HG03039 (cell line): ENCODE data around the gene HMCES.

ENCODE experiments used
- ATAC-seq: cut with Tn5 transposase; IDR thresholded peaks from one replicate; pipeline ENCODE4 v1.9.1; 2021; ENCODE audit warnings: mild to moderate bottlenecking, moderate library complexity; ENCODE audit not compliant: unreplicated experiment

Gene HMCES

DNA sequence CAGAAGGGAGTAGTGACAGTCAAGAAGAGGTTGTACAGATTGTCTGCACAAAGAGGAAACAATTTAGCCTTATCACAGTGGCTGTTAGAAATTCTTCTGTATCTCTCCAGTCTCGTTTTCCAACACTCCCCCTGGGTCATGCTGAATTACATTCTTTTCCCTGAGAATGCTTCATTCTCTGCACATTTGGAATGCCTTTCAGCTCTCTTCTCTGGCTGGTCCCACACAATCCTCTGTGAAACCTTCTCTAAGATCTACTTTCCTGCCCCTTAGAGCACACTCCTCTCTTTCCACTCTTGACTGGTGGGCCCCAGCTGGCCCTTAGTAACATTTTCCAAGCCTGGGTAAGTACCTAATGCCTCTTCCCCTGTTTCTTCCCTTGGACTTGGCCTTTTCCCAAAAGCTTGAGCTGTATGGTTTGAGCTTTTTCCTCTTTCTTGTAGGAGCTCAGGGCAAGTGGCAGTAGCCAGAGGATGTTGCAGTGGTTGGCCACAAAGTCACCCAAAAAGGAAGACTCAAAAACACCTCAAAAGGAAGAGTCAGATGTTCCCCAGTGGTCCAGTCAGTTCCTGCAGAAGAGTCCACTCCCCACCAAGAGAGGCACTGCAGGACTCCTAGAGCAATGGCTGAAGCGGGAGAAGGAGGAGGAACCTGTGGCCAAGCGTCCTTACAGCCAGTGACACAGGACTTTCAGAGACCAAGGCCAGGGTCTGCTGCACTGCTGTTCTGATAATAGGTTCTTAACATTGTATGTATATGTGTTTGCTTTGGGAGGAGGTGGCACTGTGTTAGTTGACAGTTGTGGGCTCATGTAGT lies 25.7 kb downstream of the HMCES start:
- ATAC-seq: no peak

DNA sequence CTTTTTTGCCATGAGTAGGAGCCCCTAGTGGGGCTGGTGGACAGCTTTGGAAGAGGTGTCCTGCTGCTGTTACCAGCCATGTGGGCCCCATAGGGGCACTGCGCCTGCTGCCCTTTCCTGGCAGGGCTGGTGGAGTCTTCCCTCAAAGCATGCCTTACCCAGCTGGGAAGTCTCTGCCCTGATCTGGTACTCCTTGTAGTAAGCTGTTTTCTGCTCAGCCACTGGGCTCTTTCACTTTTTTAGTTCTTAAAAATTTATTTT lies 26.2 kb downstream of the HMCES start:
- ATAC-seq: no peak

DNA sequence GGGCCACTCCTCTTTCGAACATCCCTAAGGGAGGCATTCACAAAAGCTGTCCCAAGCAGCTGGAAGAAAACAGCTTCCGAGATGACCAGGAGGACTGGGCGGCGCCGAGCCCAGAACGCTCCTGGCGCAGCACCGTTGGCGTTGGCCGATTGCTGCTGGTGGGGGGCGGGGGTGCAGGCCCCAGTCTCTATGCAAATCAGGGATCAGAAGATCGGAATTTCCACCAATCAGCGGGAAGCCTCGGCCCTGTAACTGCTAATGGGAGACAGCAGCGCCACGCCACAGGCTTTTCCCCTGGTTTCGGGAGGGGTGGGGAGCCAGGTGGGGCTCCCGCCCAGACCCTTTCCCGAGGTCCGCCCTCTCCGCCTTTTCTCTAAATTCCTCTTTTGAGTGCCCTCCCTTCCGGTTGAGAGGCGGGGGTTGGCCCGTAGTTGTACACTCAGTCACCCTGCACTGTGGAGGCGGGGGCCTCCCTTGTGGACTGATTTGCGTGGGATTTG lies 27.0 kb downstream of the HMCES start:
- ATAC-seq: peak; percentile 40

DNA sequence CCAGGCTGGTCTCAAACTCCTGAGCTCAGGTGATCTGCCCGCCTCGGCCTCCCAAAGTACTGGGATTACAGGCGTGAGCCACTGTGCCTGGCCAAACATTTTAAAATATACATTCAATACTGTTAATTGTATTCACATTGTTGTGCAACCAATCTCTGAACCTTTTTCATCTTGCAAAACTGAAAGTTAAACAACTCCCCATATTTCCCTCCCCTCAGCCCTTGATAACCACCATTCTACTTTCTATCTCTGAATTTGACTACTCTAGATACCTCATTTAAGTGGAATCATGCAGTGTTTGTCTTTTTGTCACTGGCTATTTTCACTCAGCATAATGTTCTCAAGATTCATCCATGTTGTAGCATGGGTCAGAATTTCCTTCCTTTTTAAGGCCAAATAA lies 30.0 kb downstream of the HMCES start:
- ATAC-seq: no peak

DNA sequence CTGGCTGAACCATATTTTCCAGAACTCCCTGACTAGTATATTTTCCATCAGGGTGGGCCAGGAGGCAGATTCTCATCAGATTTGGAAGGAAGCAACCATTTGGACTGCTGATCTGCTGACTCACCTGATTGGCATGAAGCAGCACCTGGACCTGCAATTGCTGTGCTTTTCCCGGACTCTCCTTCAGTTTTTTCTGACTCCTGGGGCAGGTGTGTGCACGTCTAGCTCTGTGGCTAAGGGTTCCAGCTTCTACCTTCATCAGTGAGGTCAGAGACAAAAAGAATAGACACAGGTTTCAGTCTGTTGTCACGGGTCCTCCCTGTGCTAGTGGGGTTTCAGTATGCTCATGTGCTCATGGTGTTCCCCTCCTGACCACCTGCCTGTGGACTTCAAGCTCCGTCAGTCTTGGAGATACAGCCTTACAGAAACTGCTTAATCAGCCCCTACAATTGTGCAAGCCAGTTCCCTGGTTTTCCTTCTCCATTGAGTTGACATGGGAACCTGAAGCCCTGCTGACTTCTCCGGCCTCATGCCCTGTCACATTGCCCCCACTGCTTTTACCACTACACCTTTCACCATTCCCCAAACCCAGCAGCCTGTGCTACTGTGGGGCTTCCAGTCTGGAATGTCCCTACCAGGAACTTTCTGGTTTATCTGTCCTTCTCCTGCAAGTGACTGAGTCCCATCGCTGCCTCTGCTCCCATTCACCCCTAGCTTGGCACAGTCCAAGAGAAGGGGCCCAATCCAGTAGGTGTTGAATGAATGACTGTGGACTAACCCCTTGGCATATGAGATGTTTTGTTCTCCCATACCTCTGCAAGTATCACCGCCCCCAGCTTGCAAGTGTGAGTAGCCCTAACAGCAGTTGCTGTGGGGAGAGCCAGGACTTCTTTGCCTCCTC lies 31.7 kb downstream of the HMCES start:
- no peak for ATAC-seq

DNA sequence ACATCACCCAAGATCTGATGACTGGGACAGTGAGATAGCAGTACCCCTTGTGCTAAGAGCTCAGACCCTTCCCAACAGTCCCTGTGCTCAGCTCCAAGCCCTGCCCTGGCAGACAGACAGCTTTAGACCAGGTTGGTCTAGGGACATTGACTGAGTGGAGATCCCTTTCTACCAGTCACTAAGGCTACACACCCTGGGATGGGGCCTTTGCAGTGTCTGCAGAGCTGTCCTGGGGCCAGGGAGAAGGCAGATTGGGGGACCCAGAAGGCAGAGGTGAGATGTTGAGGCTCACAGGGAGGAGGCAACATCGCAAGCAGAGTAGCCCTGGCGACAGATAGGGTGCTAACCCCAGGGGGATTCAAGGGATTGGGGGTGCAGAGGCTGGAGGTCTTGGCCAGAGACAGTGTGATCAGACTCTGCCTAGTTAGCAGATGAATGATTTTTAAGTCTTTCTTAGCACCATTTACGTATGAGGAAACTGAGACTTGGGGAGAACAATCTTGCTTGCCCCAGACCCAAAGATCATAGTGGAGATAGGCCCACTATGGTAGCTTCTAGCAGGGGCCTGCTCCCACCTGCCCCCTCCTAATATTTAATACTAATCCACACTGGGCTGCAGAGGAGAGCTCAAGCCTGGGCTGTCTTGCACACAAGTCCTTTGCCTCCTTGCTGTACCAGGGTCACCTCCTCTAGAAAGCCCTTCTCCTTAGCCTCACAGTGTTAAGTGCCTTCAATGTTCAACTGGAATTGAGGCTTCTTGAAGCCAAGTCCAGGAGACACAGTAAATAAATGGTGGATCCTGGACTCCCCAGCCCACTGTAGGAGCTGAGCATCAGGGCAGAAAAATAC lies 32.6 kb downstream of the HMCES start:
- no peak for ATAC-seq

DNA sequence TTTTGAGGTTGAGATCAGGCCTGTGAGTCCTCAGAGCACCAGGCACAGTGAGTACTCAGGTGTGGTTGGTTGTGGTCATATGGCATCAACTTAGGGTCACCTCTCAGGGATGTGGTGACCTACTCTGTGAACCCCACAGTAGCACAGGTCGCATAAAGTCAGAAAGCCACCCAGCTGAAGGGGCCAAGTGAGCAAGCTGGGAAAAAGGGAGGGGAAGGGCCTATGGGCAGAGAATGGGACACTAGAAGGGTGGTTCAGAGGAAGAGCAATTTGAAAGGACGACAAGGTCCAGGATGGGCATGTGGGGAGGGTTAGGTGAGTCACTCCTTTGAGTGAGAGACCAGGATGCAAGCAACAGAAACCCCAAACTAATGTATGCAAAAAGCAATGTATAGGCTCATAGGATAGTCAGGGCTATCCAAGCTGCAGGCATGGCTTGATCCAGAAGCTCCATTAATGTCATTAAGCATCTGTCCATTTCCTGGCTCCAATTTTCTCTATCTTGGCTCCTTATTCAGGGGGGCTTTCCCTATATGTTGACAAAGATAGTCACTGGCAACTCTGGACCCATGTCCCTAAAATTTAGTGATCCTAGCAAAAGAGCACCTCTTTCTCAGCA lies 33.5 kb downstream of the HMCES start:
- no peak for ATAC-seq

DNA sequence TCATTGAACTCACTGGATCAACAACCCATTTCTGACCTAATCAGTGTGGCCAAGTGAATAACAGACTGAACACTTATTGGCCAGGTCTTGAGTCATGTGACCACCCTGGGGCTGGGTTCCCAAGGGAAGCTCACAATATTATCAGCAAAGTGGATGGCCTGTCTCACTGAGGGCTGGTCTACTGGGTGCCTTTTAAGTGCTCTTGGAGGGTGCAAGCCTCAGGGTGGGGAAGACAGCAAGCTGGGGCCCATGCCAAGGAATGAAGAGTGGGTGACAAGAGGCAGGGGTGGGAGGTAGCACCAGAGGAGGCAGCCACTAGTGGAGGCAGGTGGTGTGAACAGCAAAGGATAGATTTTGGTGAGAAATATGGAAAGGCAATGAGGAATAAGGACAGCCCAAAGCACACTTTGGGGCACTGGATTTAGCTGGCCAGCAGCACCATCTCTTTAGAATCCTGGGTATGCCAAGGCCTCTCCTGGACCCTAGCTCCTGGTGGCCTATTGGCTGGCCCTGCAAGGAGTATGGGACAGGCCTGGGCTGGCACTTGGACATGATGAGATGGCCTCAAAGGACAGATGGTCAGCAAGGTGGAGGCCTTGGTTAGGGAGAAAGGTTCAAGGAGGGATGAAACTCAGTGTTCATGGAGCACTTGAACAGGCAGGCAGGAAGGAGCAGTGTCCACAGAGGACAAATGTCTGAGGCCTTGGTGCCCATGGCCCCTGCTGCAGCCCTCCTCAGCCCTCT lies 34.2 kb downstream of the HMCES start:
- no peak for ATAC-seq

DNA sequence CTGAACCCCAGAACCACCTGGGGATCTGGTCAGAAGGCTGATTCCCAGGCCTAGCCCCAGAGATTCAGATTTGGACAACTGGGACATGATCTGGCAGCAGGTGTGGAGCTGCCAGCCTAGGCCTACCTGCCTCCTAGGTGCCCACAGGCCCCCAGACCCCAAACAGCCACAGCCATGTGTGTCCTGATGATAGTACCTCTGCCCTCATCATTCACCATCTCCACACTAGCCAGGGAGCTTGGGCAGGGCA lies 34.7 kb downstream of the HMCES start:
- no peak for ATAC-seq

DNA sequence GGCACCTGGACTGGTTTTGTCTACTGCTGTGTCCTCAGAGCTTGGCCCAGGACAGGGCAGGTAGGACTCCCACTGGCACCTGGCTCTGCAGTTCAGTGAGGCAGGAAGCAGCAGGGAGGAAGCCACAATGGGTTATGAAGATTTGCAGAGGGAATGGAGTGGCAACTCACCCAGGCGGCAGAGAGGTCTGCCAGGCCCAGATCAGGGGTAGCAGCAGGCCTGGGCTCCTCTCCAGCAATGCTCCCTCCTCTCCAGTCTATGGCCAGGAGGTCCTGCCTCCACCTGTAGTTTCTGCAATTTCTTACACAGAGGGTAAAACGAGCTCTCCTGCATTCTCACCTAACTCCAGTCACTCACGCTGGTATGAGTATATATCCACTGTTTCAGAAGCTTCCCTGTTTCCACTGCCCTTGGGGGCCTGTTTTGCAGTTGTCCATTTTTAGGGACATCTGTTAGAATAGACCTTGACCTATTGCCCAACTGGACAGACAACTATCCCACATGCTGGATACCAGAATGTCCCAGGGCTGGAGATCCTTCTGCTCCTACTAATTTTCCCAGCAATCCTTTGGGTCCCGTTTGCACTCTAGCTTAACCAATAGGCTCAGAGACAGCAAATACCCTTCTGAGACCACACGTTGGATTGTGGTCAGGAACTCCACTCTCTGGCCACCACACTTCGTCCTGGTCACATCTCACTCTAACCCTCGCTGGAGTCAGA lies 35.2 kb downstream of the HMCES start:
- ATAC-seq: no peak

DNA sequence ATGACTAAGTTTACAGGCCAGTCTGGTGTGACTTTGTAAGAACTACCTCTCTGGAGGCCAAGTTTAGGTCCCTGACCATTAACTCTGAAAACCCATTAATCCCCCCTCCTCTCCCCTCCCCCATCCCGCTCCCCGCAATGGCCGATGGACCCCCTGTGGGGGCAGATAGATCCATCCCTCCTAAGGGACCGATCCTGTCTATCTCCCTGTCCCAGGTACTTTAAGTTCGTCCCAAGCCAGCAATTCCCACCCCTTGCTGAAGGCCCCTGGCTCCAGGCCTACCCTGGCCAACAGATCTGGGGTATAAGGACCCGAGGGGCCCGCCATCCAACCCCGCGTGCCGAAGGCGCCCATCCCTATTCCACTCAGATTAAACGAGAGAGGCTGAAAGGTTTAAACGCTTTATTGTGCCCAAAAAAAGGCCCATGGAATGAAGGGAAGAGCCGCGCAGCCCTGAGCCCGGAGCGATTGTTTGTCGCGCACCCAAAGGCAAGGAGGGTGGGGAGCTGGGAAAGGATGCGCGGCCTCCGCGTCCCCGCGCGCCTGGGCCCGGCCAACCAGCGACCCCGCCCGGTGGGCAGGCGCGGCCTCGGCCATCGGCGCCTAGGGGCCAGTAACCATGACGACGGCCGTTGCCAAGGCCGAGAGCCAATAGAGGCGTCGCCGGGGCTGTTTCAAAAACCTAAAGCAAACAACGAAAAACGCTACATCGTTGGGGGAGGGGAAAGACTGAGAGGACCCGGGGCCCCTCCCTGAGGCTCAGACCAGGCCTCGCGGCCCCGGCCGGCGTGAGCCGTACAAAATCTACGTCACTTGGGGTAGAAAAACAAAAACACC lies 35.9 kb downstream of the HMCES start:
- no peak for ATAC-seq

DNA sequence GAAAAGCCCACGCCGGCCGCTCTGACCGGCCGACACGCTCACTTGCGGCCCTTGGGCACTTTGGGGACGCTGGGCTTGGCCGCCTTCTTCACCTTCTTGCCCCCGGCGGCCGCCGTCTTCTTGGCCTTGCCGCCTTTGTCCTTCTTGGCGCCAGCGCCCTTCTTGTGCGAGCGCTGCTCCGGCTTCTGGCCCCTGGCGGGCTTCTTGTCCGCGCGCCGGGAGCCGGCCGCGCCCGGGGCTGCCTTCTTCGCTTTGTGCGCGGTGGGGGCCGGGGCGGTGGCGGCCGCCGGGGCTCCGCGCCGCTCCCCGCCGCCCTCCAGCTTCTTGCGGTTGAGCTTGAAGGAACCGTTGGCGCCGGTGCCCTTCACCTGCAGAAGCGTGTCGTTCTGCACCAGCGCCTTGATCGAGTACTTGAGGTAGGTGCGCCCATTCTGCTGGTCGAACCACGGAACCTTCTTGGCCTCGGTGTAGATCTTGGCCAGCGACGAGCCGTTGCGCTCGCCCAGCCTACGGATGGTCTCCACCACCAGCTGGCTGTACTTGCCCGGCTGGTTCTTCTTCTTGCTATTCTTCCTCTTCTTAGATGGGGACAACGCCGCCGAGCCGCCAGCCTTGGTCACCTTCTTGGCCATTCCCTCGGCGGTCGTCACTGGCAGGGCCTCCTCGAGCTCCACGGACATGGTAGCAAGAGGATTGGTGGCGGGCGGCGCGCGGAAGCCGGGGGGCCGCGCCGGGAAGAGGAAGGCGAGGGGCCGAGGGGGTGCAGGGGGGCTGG lies 36.7 kb downstream of the HMCES start:
- ATAC-seq: no peak

DNA sequence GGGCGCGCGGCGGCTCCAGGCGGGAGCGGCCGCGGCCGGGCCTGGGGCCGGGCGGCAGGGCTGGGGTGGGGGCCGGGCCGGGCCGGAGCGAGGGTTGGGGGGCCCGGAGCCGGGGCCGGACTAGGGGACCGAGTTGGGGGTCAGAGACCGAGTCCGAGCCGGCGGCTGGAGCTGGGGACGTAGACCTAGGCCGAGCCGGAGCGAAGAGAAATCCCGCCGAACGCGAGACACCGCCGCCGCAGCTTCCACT lies 37.3 kb downstream of the HMCES start:
- ATAC-seq: no peak

DNA sequence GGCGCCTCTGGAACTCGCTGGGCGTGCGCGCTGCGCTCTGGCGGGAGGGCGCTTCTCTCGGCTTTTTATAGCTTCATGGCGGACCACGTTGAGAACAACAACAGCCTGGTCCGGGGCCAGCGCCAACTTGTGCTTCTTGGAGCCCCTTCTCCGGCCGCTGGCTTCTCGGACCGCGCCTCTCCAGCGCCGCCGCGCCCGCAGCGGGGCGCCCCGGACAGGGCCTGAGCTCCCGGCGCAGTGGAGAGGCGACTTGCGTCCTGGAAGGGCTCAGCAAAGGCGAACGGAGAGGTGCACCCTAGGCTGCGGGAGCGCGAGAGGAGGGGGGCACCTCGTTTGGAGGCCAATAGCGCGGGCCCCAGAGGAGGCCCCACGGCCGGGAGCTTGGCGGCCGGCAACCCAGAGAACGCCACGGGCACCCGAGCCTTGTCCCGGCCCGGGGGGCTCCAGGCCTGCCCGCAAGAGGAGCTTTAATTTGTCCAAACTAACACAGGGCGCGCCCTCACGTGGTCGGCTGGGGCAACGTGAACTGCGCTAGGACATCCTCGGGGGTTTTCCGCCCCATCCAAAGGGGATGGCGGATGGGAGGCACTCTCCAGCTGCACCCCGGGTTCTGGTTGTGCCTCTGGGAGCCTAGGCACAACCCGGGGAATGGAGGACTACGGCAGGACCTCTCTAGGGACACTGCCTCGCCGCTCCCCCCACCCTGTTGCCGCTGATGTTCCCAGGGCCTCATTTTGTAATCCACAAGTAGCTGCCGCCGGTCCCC lies 37.8 kb downstream of the HMCES start:
- ATAC-seq: peak; percentile 31

DNA sequence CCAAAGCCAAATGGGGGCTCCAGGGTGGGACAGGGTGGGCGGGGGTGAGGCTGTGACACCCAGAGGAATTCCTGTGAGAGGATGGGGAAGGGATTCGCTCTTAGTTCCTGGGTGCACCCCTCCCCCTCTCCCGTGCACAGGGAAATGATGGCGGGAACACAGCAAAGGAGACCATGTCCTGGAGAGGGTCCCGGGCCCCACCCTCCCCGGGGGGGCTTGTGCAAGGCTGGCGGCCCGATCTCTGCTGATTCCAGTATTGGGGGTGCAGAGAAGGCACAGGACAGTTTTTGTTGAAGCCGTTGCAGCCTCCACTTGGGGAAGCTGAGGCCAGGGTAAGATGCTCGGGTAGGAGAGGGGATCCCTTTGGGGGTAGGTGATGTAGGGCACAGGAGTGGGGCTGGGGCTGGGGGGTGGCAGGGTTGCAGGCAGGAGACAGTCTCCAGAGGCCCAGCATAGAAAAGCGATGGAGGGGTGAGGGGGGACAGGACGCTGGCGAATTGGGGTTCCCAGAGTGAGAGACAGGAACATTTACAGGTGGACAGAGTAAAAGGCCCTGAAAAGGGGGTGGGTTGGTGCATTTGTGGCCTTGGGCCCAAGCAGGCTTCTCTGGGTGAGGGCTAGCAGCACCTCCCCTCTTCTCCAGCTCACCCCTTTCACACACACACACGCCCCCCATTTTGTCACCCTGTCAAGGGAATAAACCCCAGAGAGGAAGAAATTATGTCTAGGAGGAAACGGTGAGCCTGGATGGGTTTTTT lies 38.5 kb downstream of the HMCES start:
- no peak for ATAC-seq

DNA sequence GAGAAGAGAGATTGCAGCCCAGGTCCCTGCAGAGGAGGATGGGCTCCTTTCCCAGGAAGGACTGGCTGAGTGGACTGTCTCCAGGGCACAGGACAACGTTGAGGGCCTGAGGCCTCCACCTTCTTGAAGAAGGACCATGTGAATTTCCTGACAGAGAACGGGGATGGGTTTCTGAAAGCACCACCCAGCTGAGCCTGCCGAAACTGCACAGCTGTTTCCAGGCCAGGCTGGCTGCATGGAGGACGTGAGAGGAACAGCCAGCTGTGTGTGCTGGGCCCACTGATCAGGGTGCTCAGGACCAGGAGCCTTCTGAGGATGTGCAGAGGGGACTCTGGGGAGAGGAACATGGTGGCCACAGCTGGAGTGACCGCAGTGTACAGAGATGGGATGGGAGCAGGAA lies 39.2 kb downstream of the HMCES start:
- ATAC-seq: no peak

DNA sequence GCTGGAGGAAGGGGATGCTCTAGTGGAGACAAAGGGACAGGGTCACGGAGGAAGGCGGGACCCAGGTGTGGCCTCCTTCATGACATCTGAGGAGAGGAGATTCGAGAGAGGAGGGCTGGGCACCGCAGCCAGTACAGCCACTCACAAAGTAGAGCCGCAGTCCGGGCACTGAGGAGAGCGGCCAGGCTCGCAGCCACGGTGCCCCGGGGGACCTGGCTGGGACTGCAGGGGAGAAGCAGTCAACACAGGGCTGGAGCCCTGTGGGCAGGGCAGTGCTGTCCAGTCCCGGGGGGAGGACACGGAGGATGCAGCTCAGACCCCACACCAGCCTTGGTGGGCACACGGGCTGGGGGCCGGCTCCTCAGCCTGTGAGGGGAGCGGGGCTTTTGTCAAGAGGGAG lies 40.3 kb downstream of the HMCES start:
- no peak for ATAC-seq
